Kasumi-1 (cell line): ENCODE measurements around the gene LYL1.

Source experiments
- DNase-seq, 2 experiments: peaks; one replicate each; lab custom pipeline; 2025; lab: John Stamatoyannopoulos, UW

The LYL1 gene

GRCh38 chr19:13056052-13056660, 46.5 kb downstream of the LYL1 start:
- no peak for DNase-seq

GRCh38 chr19:13055213-13056051, 47.2 kb downstream of the LYL1 start:
- DNase-seq: no peak

GRCh38 chr19:13054626-13055212, 47.9 kb downstream of the LYL1 start:
- no peak for DNase-seq

- DNase-seq: no peak
Measured at GRCh38 chr19:13053761-13054625, 48.7 kb downstream of the LYL1 start.

GRCh38 chr19:13053238-13053637, 49.4 kb downstream of the LYL1 start:
- no peak for DNase-seq

- DNase-seq: no peak
Measured at GRCh38 chr19:13052447-13053175, 50.0 kb downstream of the LYL1 start.

GRCh38 chr19:13051557-13052165, 51.0 kb downstream of the LYL1 start:
- no peak for DNase-seq

- no peak for DNase-seq
Measured at GRCh38 chr19:13050274-13050673, 52.4 kb downstream of the LYL1 start.
